Fibroblast of upper back skin (primary cell): ENCODE results near the gene SDHB.

ENCODE experiments used
- DNase-seq: peaks from one replicate; pipeline ENCODE4 v3.0.0-alpha.2; 2013

The SDHB gene

GRCh38 chr1:17011092-17011438, 42.8 kb downstream of the SDHB start:
- DNase-seq: no peak

GRCh38 chr1:17009706-17010105, 44.1 kb downstream of the SDHB start:
- no peak for DNase-seq

- DNase-seq: no peak
Observed at GRCh38 chr1:17008208-17008855, 45.5 kb downstream of the SDHB start.

- DNase-seq: no peak
Observed at GRCh38 chr1:17007121-17007520, 46.7 kb downstream of the SDHB start.

- DNase-seq: no peak
Observed at GRCh38 chr1:17005365-17005740, 48.5 kb downstream of the SDHB start.

- no peak for DNase-seq
Observed at GRCh38 chr1:17004466-17005364, 49.1 kb downstream of the SDHB start.

- DNase-seq: no peak
Observed at GRCh38 chr1:17002524-17002902, 51.3 kb downstream of the SDHB start.

GRCh38 chr1:17001760-17002523, 51.9 kb downstream of the SDHB start:
- no peak for DNase-seq

- no peak for DNase-seq
Observed at GRCh38 chr1:16999863-17000262, 54.0 kb downstream of the SDHB start.

- peak; percentile 23 for DNase-seq
Observed at GRCh38 chr1:16998589-16998988, 55.2 kb downstream of the SDHB start.

GRCh38 chr1:16996845-16997244, 57.0 kb downstream of the SDHB start:
- DNase-seq: no peak

GRCh38 chr1:16993521-16994038, 60.3 kb downstream of the SDHB start:
- no peak for DNase-seq

GRCh38 chr1:16992675-16993074, 61.2 kb downstream of the SDHB start:
- no peak for DNase-seq

- DNase-seq: no peak
Observed at GRCh38 chr1:16992102-16992501, 61.7 kb downstream of the SDHB start.

- no peak for DNase-seq
Observed at GRCh38 chr1:16991571-16991970, 62.3 kb downstream of the SDHB start.

GRCh38 chr1:16989676-16990391, 64.0 kb downstream of the SDHB start:
- no peak for DNase-seq

GRCh38 chr1:16988210-16988609, 65.6 kb downstream of the SDHB start:
- no peak for DNase-seq

- DNase-seq: no peak
Observed at GRCh38 chr1:16986962-16987361, 66.9 kb downstream of the SDHB start.

- no peak for DNase-seq
Observed at GRCh38 chr1:16986560-16986959, 67.3 kb downstream of the SDHB start.

GRCh38 chr1:16986113-16986512, 67.7 kb downstream of the SDHB start:
- DNase-seq: no peak

- peak; percentile 97 for DNase-seq
Observed at GRCh38 chr1:16984717-16985116, 69.1 kb downstream of the SDHB start.

- DNase-seq: no peak
Observed at GRCh38 chr1:16983649-16984048, 70.2 kb downstream of the SDHB start.

- no peak for DNase-seq
Observed at GRCh38 chr1:16982902-16983301, 70.9 kb downstream of the SDHB start.
